CD4-positive, CD25-positive, alpha-beta regulatory T cell (primary cell): Measurements from ENCODE around the gene RASAL1. TPM values are rescaled to one million over a fixed set of nuclear protein-coding genes. Genes with fewer than 3 reads are reported as not detected.

Source experiments
- ATAC-seq, 2 donors: fragments of 150-1000 bp; cut with Tn5 transposase; one replicate each; pipeline ENCODE4 v1.10.0; 2021; ENCODE audit warnings: low read depth in 2 of 2, moderate number of reproducible peaks in 2 of 2, moderate library complexity in 1 of 2
- DNase-seq, 3 donors: peaks; one replicate each; pipeline versions ENCODE4 v3.0.0 to v3.0.0-alpha.2; 2012 to 2022; ENCODE audit warnings: mixed read lengths in 1 of 3
- H3K27ac ChIP-seq: one replicate; pipeline ENCODE4 v1.7.0; 2013; ENCODE audit warnings: mild to moderate bottlenecking, low read length; ENCODE audit not compliant: insufficient read depth, poor library complexity, severe bottlenecking
- H3K27me3 ChIP-seq: one replicate; pipeline ENCODE4 v1.7.0; 2013; ENCODE audit warnings: low read length; ENCODE audit not compliant: control insufficient read depth, insufficient read depth
- H3K36me3 ChIP-seq: one replicate; pipeline ENCODE4 v1.7.0; 2013; ENCODE audit warnings: mild to moderate bottlenecking, low read length, moderate library complexity; ENCODE audit not compliant: control insufficient read depth, insufficient read depth
- H3K4me1 ChIP-seq: 2 replicates; pipeline ENCODE4 v1.7.0; 2013; ENCODE audit warnings: mild to moderate bottlenecking, low read length; ENCODE audit not compliant: insufficient read depth, control insufficient read depth, poor library complexity, severe bottlenecking
- H3K4me3 ChIP-seq: one replicate; pipeline ENCODE4 v1.7.0; 2013; ENCODE audit warnings: low read depth, mild to moderate bottlenecking, low read length, moderate library complexity
- H3K9me3 ChIP-seq, 2 experiments: 1 replicate in 1 of 2; 2 replicates in 1 of 2; pipeline ENCODE4 v1.7.0; 2013; ENCODE audit warnings: low read length in 2 of 2, mild to moderate bottlenecking in 1 of 2, moderate library complexity in 1 of 2; ENCODE audit not compliant: control insufficient read depth in 2 of 2
- H3K27ac Mint-ChIP-seq, 3 donors: one replicate each; pipeline ENCODE4 v1.8.0; 2020 to 2022; ENCODE audit warnings: mild to moderate bottlenecking in 3 of 3, mixed read lengths in 3 of 3, moderate library complexity in 2 of 3
- H3K27me3 Mint-ChIP-seq: one replicate; pipeline ENCODE4 v1.8.0; 2022; ENCODE audit warnings: mild to moderate bottlenecking, mixed read lengths
- H3K36me3 Mint-ChIP-seq: one replicate; pipeline ENCODE4 v1.8.0; 2020; ENCODE audit warnings: mixed read lengths
- H3K4me1 Mint-ChIP-seq, 4 donors: one replicate each; pipeline ENCODE4 v1.8.0; 2020 to 2022; ENCODE audit warnings: mixed read lengths in 4 of 4, mild to moderate bottlenecking in 1 of 4
- H3K4me3 Mint-ChIP-seq, 4 donors: one replicate each; pipeline ENCODE4 v1.8.0; 2020 to 2022; ENCODE audit warnings: mild to moderate bottlenecking in 4 of 4, mixed read lengths in 4 of 4, moderate library complexity in 3 of 4
- H3K9me3 Mint-ChIP-seq, 7 donors: one replicate each; pipeline ENCODE4 v1.8.0; 2020 to 2022; ENCODE audit warnings: mixed read lengths in 7 of 7, mild to moderate bottlenecking in 3 of 7, moderate library complexity in 2 of 7
- polyA plus RNA-seq, 4 donors: library from polyadenylated mRNA; unstranded; fragments of 300-500 nt; fragmentation: Illumina TruSeq; gene quantifications; one replicate each; pipeline ENCODE4 v1.2.3, GENCODE V29; 2021
- total RNA-seq: library from RNA; stranded (reverse); gene quantifications from one replicate; pipeline ENCODE4 v1.2.3, GENCODE V29; 2022

The RASAL1 gene
- total and polyA plus RNA-seq, 5 donors from 2014 or later: 0.42 to 0.79 (median 0.73) TPM; not detected in 2

GRCh38 chr12:113077057-113077858, 58.3 kb downstream of the RASAL1 start:
- no peaks in the 10 kb centered on the region for H3K9me3 Mint-ChIP-seq
- Histone ChIP-seq H3K9me3 (no peaks in the 10 kb centered on the region), H3K27ac (no peak overlapping the region), H3K4me3 (no peak overlapping the region), H3K36me3 (peaks cover 5% of the 10 kb centered on the region), H3K4me1 (peaks cover 14% of the 10 kb centered on the region), H3K27me3 (no peaks in the 10 kb centered on the region)
- ATAC-seq (no peak), DNase-seq (no peak)
- no peaks in the 10 kb centered on the region for H3K27me3 Mint-ChIP-seq
- peaks cover 9% of the 10 kb centered on the region for H3K36me3 Mint-ChIP-seq
- H3K27ac Mint-ChIP-seq: peak overlapping the region in 2 of 3 donors; percentile 23 to 69
- peaks cover 2 to 52% (median 30%) of the 10 kb centered on the region in 4 donors for H3K4me1 Mint-ChIP-seq
- H3K4me3 Mint-ChIP-seq: no peak overlapping the region

DNA sequence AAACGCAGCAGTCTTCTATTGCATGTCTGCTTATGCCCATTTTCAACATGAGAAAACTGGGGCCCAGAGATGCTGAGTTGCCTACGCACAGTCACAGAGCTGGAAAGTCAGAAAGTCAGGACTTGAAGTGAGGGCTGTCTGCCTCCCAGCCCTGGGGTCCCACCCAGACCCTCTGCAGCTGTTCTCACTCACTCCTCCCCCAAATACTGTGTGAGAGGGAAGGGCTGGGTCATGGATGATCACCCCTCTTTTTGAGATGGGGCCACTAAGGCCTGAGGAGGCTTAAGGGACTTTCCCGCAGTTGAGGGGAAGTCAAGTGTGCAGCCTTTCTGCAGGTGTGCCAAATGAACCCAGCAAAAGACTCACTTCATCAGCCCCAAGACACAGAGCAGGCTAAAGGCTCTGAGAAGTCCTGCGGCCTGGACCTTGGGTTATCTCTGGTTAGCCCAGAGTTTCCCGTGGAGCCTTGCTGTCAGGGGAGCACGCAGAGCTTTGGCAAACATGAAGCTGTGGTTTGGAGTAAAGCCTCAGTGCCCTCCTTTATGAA, 60.4 kb downstream of the RASAL1 start:
- DNase-seq: no peak
- Mint-ChIP-seq H3K27me3 (no peaks in the 10 kb centered on the region), H3K4me3 (no peak overlapping the region)

DNA sequence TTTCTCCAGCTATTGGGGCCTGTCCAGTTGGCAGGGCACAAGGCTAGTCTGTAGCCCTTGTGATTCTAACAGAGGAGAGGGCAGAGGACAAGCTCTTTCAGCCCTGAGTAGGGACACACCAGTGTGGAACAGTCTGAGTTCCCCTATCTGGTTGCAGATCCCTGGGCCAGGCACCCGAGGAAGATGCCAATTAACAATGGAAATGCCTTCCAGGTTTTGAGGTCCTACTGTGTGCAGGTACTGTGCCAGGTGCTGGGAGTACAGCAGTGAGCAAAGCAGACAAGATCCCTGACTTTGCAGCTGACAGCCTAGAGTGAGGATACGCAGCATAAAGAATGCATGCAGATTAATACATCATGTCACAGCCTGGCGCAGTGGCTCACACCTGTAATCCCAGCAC, 62.0 kb downstream of the RASAL1 start:
- Mint-ChIP-seq H3K4me3 (no peak overlapping the region), H3K4me1 (peaks cover 6 to 66% (median 41%) of the 10 kb centered on the region in 4 donors), H3K36me3 (peaks cover 4% of the 10 kb centered on the region), H3K9me3 (no peaks in the 10 kb centered on the region), H3K27ac (peak overlapping the region in 2 of 3 donors; percentile 26 to 46), H3K27me3 (no peaks in the 10 kb centered on the region)
- no peak overlapping the region for H3K27ac ChIP-seq
- no peak for ATAC-seq
- no peaks in the 10 kb centered on the region for H3K9me3 ChIP-seq
- DNase-seq: no peak
- peaks cover 5% of the 10 kb centered on the region for H3K36me3 ChIP-seq
- H3K4me1 ChIP-seq: peaks cover 30% of the 10 kb centered on the region
- no peak overlapping the region for H3K4me3 ChIP-seq
- no peaks in the 10 kb centered on the region for H3K27me3 ChIP-seq

More for the DNA sequence above, 60.4 kb downstream of the RASAL1 start:
- no peak overlapping the region for H3K4me3 ChIP-seq
- H3K9me3 ChIP-seq: no peaks in the 10 kb centered on the region
- Mint-ChIP-seq H3K27ac (peak overlapping the region; percentile 9 to 77 (median 59)), H3K9me3 (no peaks in the 10 kb centered on the region), H3K36me3 (peaks cover 4% of the 10 kb centered on the region), H3K4me1 (peaks cover 6 to 55% (median 40%) of the 10 kb centered on the region in 4 donors)
- peak; percentile 58 to 68 for ATAC-seq
- H3K4me1 ChIP-seq: peaks cover 18% of the 10 kb centered on the region
- peak overlapping the region; percentile 41 for H3K27ac ChIP-seq
- H3K36me3 ChIP-seq: peaks cover 5% of the 10 kb centered on the region
- no peaks in the 10 kb centered on the region for H3K27me3 ChIP-seq

DNA sequence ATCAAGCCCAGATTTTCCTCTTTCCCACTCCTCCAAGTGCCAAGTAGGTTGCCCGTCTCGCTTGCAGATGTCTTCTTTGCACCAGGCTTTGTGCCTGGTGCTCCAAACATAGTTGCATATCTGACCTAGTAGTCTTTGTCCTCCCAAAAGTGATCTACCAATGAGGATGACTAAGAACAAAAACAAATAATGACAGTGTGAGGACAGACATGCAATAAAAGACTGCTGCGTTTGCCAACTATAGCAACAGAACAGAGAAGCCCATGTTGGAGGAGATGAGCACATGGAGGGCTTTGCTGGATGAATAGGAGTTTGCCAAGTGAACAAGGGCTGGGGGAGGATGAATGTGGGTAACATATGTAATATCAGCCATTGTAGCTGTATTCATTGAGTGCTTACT, 63.4 kb downstream of the RASAL1 start:
- H3K27ac Mint-ChIP-seq: peak overlapping the region; percentile 16 to 74 (median 59)
- Histone ChIP-seq H3K27ac (no peak overlapping the region), H3K9me3 (no peaks in the 10 kb centered on the region), H3K4me3 (no peak overlapping the region), H3K36me3 (no peaks in the 10 kb centered on the region), H3K4me1 (peaks cover 33% of the 10 kb centered on the region), H3K27me3 (no peaks in the 10 kb centered on the region)
- no peaks in the 10 kb centered on the region for H3K27me3 Mint-ChIP-seq
- H3K36me3 Mint-ChIP-seq: peaks cover 4% of the 10 kb centered on the region
- peaks cover 6 to 75% (median 39%) of the 10 kb centered on the region in 4 donors for H3K4me1 Mint-ChIP-seq
- H3K4me3 Mint-ChIP-seq: no peak overlapping the region
- no peaks in the 10 kb centered on the region for H3K9me3 Mint-ChIP-seq
- ATAC-seq (no peak), DNase-seq (no peak)

- Histone ChIP-seq H3K36me3 (no peaks in the 10 kb centered on the region), H3K9me3 (no peaks in the 10 kb centered on the region)
- no peak overlapping the region for H3K4me3 Mint-ChIP-seq
Measured at GRCh38 chr12:113071135-113072112, 64.1 kb downstream of the RASAL1 start.

GRCh38 chr12:113070117-113070906, 65.2 kb downstream of the RASAL1 start:
- Mint-ChIP-seq H3K4me1 (peaks cover 6 to 73% (median 35%) of the 10 kb centered on the region in 4 donors), H3K36me3 (peaks cover 4% of the 10 kb centered on the region), H3K27me3 (no peaks in the 10 kb centered on the region), H3K4me3 (peak overlapping the region in 1 of 4 donors; percentile 48), H3K27ac (peak overlapping the region in 2 of 3 donors; percentile 75 to 79), H3K9me3 (no peaks in the 10 kb centered on the region)
- Histone ChIP-seq H3K4me1 (peaks cover 27% of the 10 kb centered on the region), H3K27me3 (no peaks in the 10 kb centered on the region), H3K27ac (peak overlapping the region; percentile 54), H3K36me3 (no peaks in the 10 kb centered on the region), H3K9me3 (no peaks in the 10 kb centered on the region), H3K4me3 (no peak overlapping the region)
- DNase-seq (no peak), ATAC-seq (peak; percentile 38 to 43)

More at GRCh38 chr12:113071135-113072112, 64.1 kb downstream of the RASAL1 start:
- Histone ChIP-seq H3K27ac (no peak overlapping the region), H3K27me3 (no peaks in the 10 kb centered on the region), H3K4me3 (no peak overlapping the region), H3K4me1 (peaks cover 33% of the 10 kb centered on the region)
- Mint-ChIP-seq H3K36me3 (peaks cover 4% of the 10 kb centered on the region), H3K4me1 (peaks cover 6 to 74% (median 40%) of the 10 kb centered on the region in 4 donors), H3K27ac (peak overlapping the region in 1 of 3 donors; percentile 59), H3K9me3 (no peaks in the 10 kb centered on the region), H3K27me3 (no peaks in the 10 kb centered on the region)
- ATAC-seq: no peak
- DNase-seq: no peak

- DNase-seq (no peak), ATAC-seq (no peak)
- no peak overlapping the region for H3K27ac ChIP-seq
- no peak overlapping the region for H3K4me3 ChIP-seq
- peak overlapping the region in 1 of 3 donors; percentile 75 for H3K27ac Mint-ChIP-seq
- no peaks in the 10 kb centered on the region for H3K9me3 ChIP-seq
- no peaks in the 10 kb centered on the region for H3K27me3 ChIP-seq
- H3K36me3 Mint-ChIP-seq: peaks cover 4% of the 10 kb centered on the region
- peak overlapping the region in 1 of 4 donors; percentile 48 for H3K4me3 Mint-ChIP-seq
- H3K4me1 ChIP-seq: peaks cover 21% of the 10 kb centered on the region
- H3K36me3 ChIP-seq: no peaks in the 10 kb centered on the region
- no peaks in the 10 kb centered on the region for H3K9me3 Mint-ChIP-seq
- H3K27me3 Mint-ChIP-seq: no peaks in the 10 kb centered on the region
- peaks cover 6 to 68% (median 36%) of the 10 kb centered on the region in 4 donors for H3K4me1 Mint-ChIP-seq
Measured at GRCh38 chr12:113069751-113070116, 65.8 kb downstream of the RASAL1 start.
